WTC11 (cell line): ENCODE data around the gene UQCRHL. TPM values are rescaled to one million over a fixed set of nuclear protein-coding genes. Genes with fewer than 3 reads are reported as not detected.

ENCODE experiments used
- AR ChIP-seq: fragments of 250-450 bp; sonication (Bioruptor Pico); IDR thresholded peaks from 2 replicates; pipeline ENCODE4 v1.9.0; 2021; ENCODE audit warnings: mild to moderate bottlenecking
- CTCF ChIP-seq: fragments of 200-600 bp; IDR thresholded peaks from 2 replicates; pipeline ENCODE4 v1.8.0; 2022; ENCODE audit warnings: antibody characterized with exemption
- E2F4 ChIP-seq: sonication (generic); formaldehyde crosslinking; IDR thresholded peaks from 2 replicates; pipeline ENCODE4 v1.8.1; 2022; ENCODE audit warnings: low read depth, mild to moderate bottlenecking, moderate library complexity, missing genetic modification reagents, borderline replicate concordance
- E2F5 ChIP-seq: sonication (generic); formaldehyde crosslinking; IDR thresholded peaks from 2 replicates; pipeline ENCODE4 v1.8.1; 2022; ENCODE audit warnings: mild to moderate bottlenecking, moderate library complexity, missing genetic modification reagents
- FOXK1 ChIP-seq: sonication (generic); formaldehyde crosslinking; IDR thresholded peaks from 2 replicates; pipeline ENCODE4 v1.8.0; 2022; ENCODE audit warnings: mild to moderate bottlenecking, moderate library complexity, missing genetic modification reagents
- HMGXB4 ChIP-seq: sonication (generic); formaldehyde crosslinking; IDR thresholded peaks from 2 replicates; pipeline ENCODE4 v1.8.1; 2023; ENCODE audit warnings: mild to moderate bottlenecking, moderate library complexity, missing genetic modification reagents
- IRF2 ChIP-seq: sonication (generic); formaldehyde crosslinking; IDR thresholded peaks from 2 replicates; pipeline ENCODE4 v1.8.0; 2022; ENCODE audit warnings: low read depth, missing genetic modification reagents, borderline replicate concordance
- JAZF1 ChIP-seq: fragments of 250-450 bp; sonication (Bioruptor Pico); IDR thresholded peaks from 2 replicates; pipeline ENCODE4 v1.9.0; 2021; ENCODE audit warnings: moderate library complexity, mild to moderate bottlenecking, inconsistent platforms
- MLX ChIP-seq: sonication (generic); formaldehyde crosslinking; IDR thresholded peaks from 2 replicates; pipeline ENCODE4 v1.8.1; 2023; ENCODE audit warnings: mild to moderate bottlenecking, missing genetic modification reagents, moderate library complexity
- NFE2L1 ChIP-seq: sonication (generic); formaldehyde crosslinking; IDR thresholded peaks from 2 replicates; pipeline ENCODE4 v1.8.1; 2023; ENCODE audit warnings: missing genetic modification reagents
- ZBTB21 ChIP-seq: sonication (generic); formaldehyde crosslinking; IDR thresholded peaks from 2 replicates; pipeline ENCODE4 v1.8.1; 2023; ENCODE audit warnings: mild to moderate bottlenecking, missing genetic modification reagents, borderline replicate concordance
- ZNF396 ChIP-seq: fragments of 250-450 bp; sonication (Bioruptor Pico); IDR thresholded peaks from 2 replicates; pipeline ENCODE4 v1.8.0; 2021; ENCODE audit warnings: mild to moderate bottlenecking, moderate library complexity, borderline replicate concordance
- ZNF423 ChIP-seq: fragments of 250-450 bp; sonication (Bioruptor Pico); IDR thresholded peaks from 2 replicates; pipeline ENCODE4 v2.1.2; 2022; ENCODE audit warnings: mild to moderate bottlenecking, moderate library complexity
- ZNF425 ChIP-seq: fragments of 250-450 bp; sonication (Bioruptor Pico); conservative IDR thresholded peaks from 2 replicates; pipeline ENCODE4 v1.9.0; 2021; ENCODE audit warnings: mild to moderate bottlenecking
- total RNA-seq: library from RNA; stranded (reverse); gene quantifications from 3 replicates; pipeline ENCODE4 v1.2.3, GENCODE V29; 2021

Gene UQCRHL
- total RNA-seq, 1 experiment from 2014 or later: 3.8 TPM

GRCh38 chr1:15757575-15758342 is 49.7 kb downstream of the UQCRHL start (continued):
- TF ChIP-seq ZNF425 (CRISPR knock-in tag) (no peak), AR (no peak), FOXK1 (CRISPR knock-in tag) (no peak), JAZF1 (CRISPR knock-in tag) (no peak), ZNF396 (CRISPR knock-in tag) (no peak), E2F4 (CRISPR knock-in tag) (no peak), ZNF423 (CRISPR knock-in tag) (peak; percentile 78), ZBTB21 (CRISPR knock-in tag) (no peak), MLX (CRISPR knock-in tag) (no peak), IRF2 (no peak), E2F5 (0 out of 2 replicates have a peak, but pooled peaks have one; percentile 34), NFE2L1 (CRISPR knock-in tag) (no peak), HMGXB4 (CRISPR knock-in tag) (0 out of 2 replicates have a peak, but pooled peaks have one; percentile 20), CTCF (no peak)
- TF ChIP-seq, all 79 proteins: peak for 4

Other genes starting within 250 kb of the UQCRHL start
- 4.9 to 5.6 TPM (median 5.5 TPM) in 3 replicates for gene AGMAT, start 222.6 kb downstream of the UQCRHL start, total RNA-seq
- gene DDI2, start 190.2 kb downstream of the UQCRHL start, total RNA-seq: 33.8 to 34.2 TPM (median 33.8 TPM) in 3 replicates
- gene PLEKHM2, start 123.3 kb downstream of the UQCRHL start, total RNA-seq: 47.5 to 51.8 TPM (median 49.7 TPM) in 3 replicates
- gene SLC25A34, start 71.4 kb downstream of the UQCRHL start, total RNA-seq: 0.82 to 2.0 TPM (median 1.1 TPM) in 3 replicates
- gene TMEM82, start 65.2 kb downstream of the UQCRHL start, total RNA-seq: 0.48 to 1.4 TPM (median 0.94 TPM) in 3 replicates
- 70.9 to 78.3 TPM (median 76.6 TPM) in 3 replicates for gene FBLIM1, start 48.9 kb downstream of the UQCRHL start, total RNA-seq
- 48.5 to 50.2 TPM (median 48.8 TPM) in 3 replicates for gene SPEN, start 40.1 kb upstream of the UQCRHL start, total RNA-seq
- gene ZBTB17, start 168.5 kb upstream of the UQCRHL start, total RNA-seq: 27.6 to 32.0 TPM (median 27.9 TPM) in 3 replicates
- gene SRARP, start 196.6 kb upstream of the UQCRHL start, total RNA-seq: 0.11 TPM in 1 of 3 replicates, not detected in the others
- 0.11 to 0.23 TPM (median 0.21 TPM) in 3 replicates for gene HSPB7, start 210.4 kb upstream of the UQCRHL start, total RNA-seq
- gene CLCNKA, start 214.4 kb upstream of the UQCRHL start, total RNA-seq: 1.5 to 2.7 TPM (median 2.7 TPM) in 3 replicates
- gene CLCNKB, start 236.1 kb upstream of the UQCRHL start, total RNA-seq: 1.8 to 3.1 TPM (median 2.5 TPM) in 3 replicates